HG02981 (cell line): Measurements from ENCODE around the gene POLR2J.
"Not testable (repeated sequence)": the region's sequence is repeated elsewhere in the genome, so short reads cannot be mapped to it uniquely, and the experiment has no call there.

ENCODE experiments used
- ATAC-seq: cut with Tn5 transposase; IDR thresholded peaks from one replicate; pipeline ENCODE4 v1.9.1; 2021; ENCODE audit warnings: mild to moderate bottlenecking, moderate library complexity; ENCODE audit not compliant: unreplicated experiment

The POLR2J gene

GRCh38 chr7:102478314-102479208 is at the start of gene POLR2J:
Gene POLR2J, minus strand, starts transcription at chr7:102478922. Its CDS starts 62 bp downstream, at chr7:102478860.
- peak; percentile 86 for ATAC-seq

- ATAC-seq: not testable (repeated sequence)
Measured at GRCh38 chr7:102527822-102528793, 49.4 kb upstream of the POLR2J start.

- not testable (repeated sequence) for ATAC-seq
Measured at GRCh38 chr7:102527182-102527581, 48.5 kb upstream of the POLR2J start.

GRCh38 chr7:102524803-102525202 is 46.1 kb upstream of the POLR2J start:
- ATAC-seq: not testable (repeated sequence)

- ATAC-seq: not testable (repeated sequence)
Measured at GRCh38 chr7:102520797-102521196, 42.1 kb upstream of the POLR2J start.

- peak; percentile 81 for ATAC-seq
Measured at GRCh38 chr7:102517550-102518147, 38.9 kb upstream of the POLR2J start, which contains the start of gene RASA4B. Gene RASA4B, minus strand, starts transcription at chr7:102517777. Its CDS starts 67 bp downstream, at chr7:102517710.

GRCh38 chr7:102516951-102517350 is 38.2 kb upstream of the POLR2J start:
- not testable (repeated sequence) for ATAC-seq

GRCh38 chr7:102515889-102516288 is 37.2 kb upstream of the POLR2J start:
- ATAC-seq: not testable (repeated sequence)

- ATAC-seq: peak; percentile 58
Measured at GRCh38 chr7:102514881-102515721, 36.4 kb upstream of the POLR2J start.

GRCh38 chr7:102512642-102513221 is 34.0 kb upstream of the POLR2J start:
- ATAC-seq: not testable (repeated sequence)

- ATAC-seq: peak; percentile 40
Measured at GRCh38 chr7:102511860-102512522, 33.3 kb upstream of the POLR2J start.

- not testable (repeated sequence) for ATAC-seq
Measured at GRCh38 chr7:102510575-102510974, 31.9 kb upstream of the POLR2J start.

GRCh38 chr7:102507410-102508088 is 28.8 kb upstream of the POLR2J start:
- ATAC-seq: not testable (repeated sequence)

- ATAC-seq: not testable (repeated sequence)
Measured at GRCh38 chr7:102505298-102506185, 26.8 kb upstream of the POLR2J start.

- not testable (repeated sequence) for ATAC-seq
Measured at GRCh38 chr7:102503141-102503540, 24.4 kb upstream of the POLR2J start.

GRCh38 chr7:102498321-102498720 is 19.6 kb upstream of the POLR2J start:
- ATAC-seq: not testable (repeated sequence)

- not testable (repeated sequence) for ATAC-seq
Measured at GRCh38 chr7:102497308-102497707, 18.6 kb upstream of the POLR2J start.
